Suppressor macrophage treated with lipopolysaccharide for 4 hours (primary cell): Measurements from ENCODE around the gene MPV17L2.

Experiments used
- DNase-seq: peaks from one replicate; pipeline ENCODE4 v3.0.0-alpha.2; 2020

MPV17L2 gene

GRCh38 chr19:18160971-18161635, 31.9 kb upstream of the MPV17L2 start:
- DNase-seq = peak; percentile 90

- DNase-seq = no peak
Observed at GRCh38 chr19:18161636-18162002, 31.4 kb upstream of the MPV17L2 start.

GRCh38 chr19:18164072-18164471, 28.9 kb upstream of the MPV17L2 start:
- DNase-seq = no peak

- no peak for DNase-seq
Observed at GRCh38 chr19:18165794-18166544, 27.0 kb upstream of the MPV17L2 start.

- DNase-seq = no peak
Observed at GRCh38 chr19:18167011-18167410, 26.0 kb upstream of the MPV17L2 start.

GRCh38 chr19:18167975-18168645, 24.9 kb upstream of the MPV17L2 start:
- peak; percentile 69 for DNase-seq

- DNase-seq = no peak
Observed at GRCh38 chr19:18168673-18169381, 24.2 kb upstream of the MPV17L2 start.

GRCh38 chr19:18170714-18171255, 22.2 kb upstream of the MPV17L2 start:
- peak; percentile 93 for DNase-seq

- DNase-seq = peak; percentile 50
Observed at GRCh38 chr19:18171605-18172327, 21.3 kb upstream of the MPV17L2 start.

- no peak for DNase-seq
Observed at GRCh38 chr19:18172331-18173053, 20.5 kb upstream of the MPV17L2 start.

GRCh38 chr19:18173054-18173571, 19.9 kb upstream of the MPV17L2 start:
- DNase-seq = peak; percentile 96

GRCh38 chr19:18173572-18174288, 19.3 kb upstream of the MPV17L2 start, which contains the start of gene IFI30:
Gene IFI30 (plus strand): TSS chr19:18173813. CDS start chr19:18173842, 29 bp downstream.
- peak; percentile 94 for DNase-seq

- no peak for DNase-seq
Observed at GRCh38 chr19:18174983-18175382, 18.0 kb upstream of the MPV17L2 start.

GRCh38 chr19:18176367-18177310, 16.4 kb upstream of the MPV17L2 start:
- no peak for DNase-seq

GRCh38 chr19:18179957-18180356, 13.1 kb upstream of the MPV17L2 start:
- no peak for DNase-seq

GRCh38 chr19:18183529-18183928, 9.5 kb upstream of the MPV17L2 start:
- DNase-seq = no peak

- no peak for DNase-seq
Observed at GRCh38 chr19:18185538-18185937, 7.5 kb upstream of the MPV17L2 start.

- no peak for DNase-seq
Observed at GRCh38 chr19:18190278-18190677, 2.7 kb upstream of the MPV17L2 start.

- DNase-seq = no peak
Observed at GRCh38 chr19:18191640-18192062, 1.4 kb upstream of the MPV17L2 start.
